ENCODE results near the gene RBM19.

- TF ChIP-seq CTCF (conservative IDR thresholded peaks at IDR 0.05): no peak
- no peak for TF ChIP-seq ZFX (IDR thresholded peaks at IDR 0.05)
Observed at GRCh38 chr12:113819495-113819894, 146.6 kb downstream of the RBM19 start.
